Activated CD8-positive, alpha-beta memory T cell treated with anti-CD3 and anti-CD28 coated beads, Interleukin-2, amount 10 ng/mL, durations not matched to agents 7 days and 5 days (primary cell): ENCODE measurements around the gene PABPC3. TPM values are rescaled to one million over a fixed set of nuclear protein-coding genes. Genes with fewer than 3 reads are reported as not detected.

Experiments
- ATAC-seq: fragments of 150-1000 bp; cut with Tn5 transposase; one replicate; pipeline ENCODE4 v1.10.0; 2021; ENCODE audit warnings: moderate library complexity
- CTCF ChIA-PET: fragments of 350-600 bp; sonication (Branson Sonifier 250); formaldehyde crosslinking; loops from one replicate; lab custom pipeline; 2021; ENCODE audit warnings: antibody characterized with exemption; lab: Charles Lee
- DNase-seq: peaks from one replicate; pipeline ENCODE4 v3.0.0-alpha.2; 2020
- H3K27ac Mint-ChIP-seq: one replicate; pipeline ENCODE4 v1.8.0; 2021; ENCODE audit warnings: mild to moderate bottlenecking, mixed read lengths
- H3K27me3 Mint-ChIP-seq: one replicate; pipeline ENCODE4 v1.8.0; 2021; ENCODE audit warnings: mixed read lengths
- H3K36me3 Mint-ChIP-seq: one replicate; pipeline ENCODE4 v1.8.0; 2021; ENCODE audit warnings: mild to moderate bottlenecking, mixed read lengths
- H3K4me1 Mint-ChIP-seq: one replicate; pipeline ENCODE4 v1.8.0; 2021; ENCODE audit warnings: mixed read lengths
- H3K4me3 Mint-ChIP-seq: one replicate; pipeline ENCODE4 v1.8.0; 2021; ENCODE audit warnings: mild to moderate bottlenecking, moderate library complexity, mixed read lengths
- H3K9me3 Mint-ChIP-seq: one replicate; pipeline ENCODE4 v1.8.0; 2022; ENCODE audit warnings: low read depth, mixed read lengths
- total RNA-seq, 2 experiments: library from RNA; stranded (reverse); gene quantifications; one replicate each; pipeline ENCODE4 v1.2.3, GENCODE V29; 2021

PABPC3 gene
- total RNA-seq, 2 experiments from 2014 or later: 0.20 to 0.52 TPM

DNA sequence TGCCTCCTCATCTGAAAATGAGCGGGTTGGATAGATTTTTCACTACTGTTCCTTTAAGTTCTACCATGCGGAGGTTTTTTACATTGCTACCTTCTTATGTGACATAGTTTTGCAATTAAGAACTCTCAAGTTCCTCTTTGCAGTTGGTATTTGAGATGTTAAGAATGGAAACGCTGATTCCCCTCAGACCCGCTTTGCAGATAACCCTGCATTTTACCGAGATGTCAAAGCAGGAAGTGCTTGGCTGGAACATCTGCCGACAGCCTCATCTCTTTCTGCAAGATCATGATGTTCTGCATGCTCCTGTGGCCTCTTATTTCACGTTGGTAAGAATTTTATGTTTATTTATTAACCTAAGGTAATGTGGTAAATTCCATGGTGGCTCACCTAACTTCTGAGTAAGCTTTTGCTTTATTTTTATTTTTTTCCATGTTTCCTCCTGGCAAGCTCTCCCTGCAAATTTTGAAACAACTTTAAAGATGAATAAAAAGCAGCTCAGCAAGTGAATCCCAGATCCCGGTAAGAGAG, 22.5 kb downstream of the PABPC3 start:
- DNase-seq (no peak), ATAC-seq (no peak)
- Mint-ChIP-seq H3K27me3 (peaks cover 44% of the 10 kb centered on the region), H3K36me3 (no peaks in the 10 kb centered on the region), H3K4me1 (peaks cover 3% of the 10 kb centered on the region), H3K27ac (no peak overlapping the region), H3K9me3 (no peaks in the 10 kb centered on the region), H3K4me3 (no peak overlapping the region)
- CTCF ChIA-PET: no interaction called here

GRCh38 chr13:25130944-25131343, 35.0 kb downstream of the PABPC3 start:
- ATAC-seq: no peak
- Mint-ChIP-seq H3K4me1 (no peaks in the 10 kb centered on the region), H3K36me3 (no peaks in the 10 kb centered on the region), H3K9me3 (no peaks in the 10 kb centered on the region), H3K27ac (no peak overlapping the region), H3K27me3 (peaks cover 23% of the 10 kb centered on the region), H3K4me3 (no peak overlapping the region)
- CTCF ChIA-PET: interaction anchor here (0.6 kb wide), 1 partner anchor 16 kb away, joined by 3 read pairs; no protein-coding TSS in a partner anchor
- no peak for DNase-seq

DNA sequence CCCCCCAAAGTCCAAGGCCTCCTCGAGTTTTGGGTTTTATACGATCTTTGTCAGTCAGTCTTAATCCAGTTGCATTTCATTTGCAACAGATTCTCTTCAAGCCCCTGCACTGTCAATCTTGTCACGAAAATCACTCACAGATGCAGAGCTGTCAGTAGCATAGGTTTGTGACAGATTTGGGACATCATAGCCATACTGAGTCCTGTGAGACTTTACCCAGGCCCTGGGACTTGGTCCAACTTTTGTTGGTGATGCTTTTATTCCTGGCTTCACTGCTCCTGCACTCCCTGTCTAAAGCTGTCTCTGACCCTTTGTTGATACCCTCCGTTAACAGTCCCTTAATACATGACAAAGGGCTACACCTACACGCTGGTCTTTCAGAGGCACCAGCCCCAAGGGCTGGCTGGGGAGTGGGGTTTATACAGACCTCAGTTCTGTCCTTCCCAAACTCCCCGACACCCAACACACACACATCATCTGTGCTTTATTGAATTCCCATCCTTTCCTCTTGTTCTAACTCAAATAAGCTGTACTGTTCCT, 36.0 kb downstream of the PABPC3 start:
- H3K9me3 Mint-ChIP-seq: no peaks in the 10 kb centered on the region

GRCh38 chr13:25132751-25133390, 36.9 kb downstream of the PABPC3 start:
- Mint-ChIP-seq H3K9me3 (no peaks in the 10 kb centered on the region), H3K4me3 (no peak overlapping the region), H3K36me3 (no peaks in the 10 kb centered on the region), H3K4me1 (no peaks in the 10 kb centered on the region), H3K27ac (no peak overlapping the region), H3K27me3 (peaks cover 34% of the 10 kb centered on the region)
- CTCF ChIA-PET: interaction anchor here (1.4 kb wide), 1 partner anchor 20 kb away, joined by 4 read pairs; no protein-coding TSS in a partner anchor
- DNase-seq (no peak), ATAC-seq (no peak)

More for the DNA sequence above, 36.0 kb downstream of the PABPC3 start:
- no peak overlapping the region for H3K4me3 Mint-ChIP-seq
- CTCF ChIA-PET: interaction anchor here (1.4 kb wide), 1 partner anchor 19 kb away, joined by 4 read pairs; no protein-coding TSS in a partner anchor
- no peak for ATAC-seq
- H3K27ac Mint-ChIP-seq: no peak overlapping the region
- DNase-seq: no peak
- H3K27me3 Mint-ChIP-seq: peaks cover 28% of the 10 kb centered on the region
- H3K36me3 Mint-ChIP-seq: no peaks in the 10 kb centered on the region
- H3K4me1 Mint-ChIP-seq: no peaks in the 10 kb centered on the region

DNA sequence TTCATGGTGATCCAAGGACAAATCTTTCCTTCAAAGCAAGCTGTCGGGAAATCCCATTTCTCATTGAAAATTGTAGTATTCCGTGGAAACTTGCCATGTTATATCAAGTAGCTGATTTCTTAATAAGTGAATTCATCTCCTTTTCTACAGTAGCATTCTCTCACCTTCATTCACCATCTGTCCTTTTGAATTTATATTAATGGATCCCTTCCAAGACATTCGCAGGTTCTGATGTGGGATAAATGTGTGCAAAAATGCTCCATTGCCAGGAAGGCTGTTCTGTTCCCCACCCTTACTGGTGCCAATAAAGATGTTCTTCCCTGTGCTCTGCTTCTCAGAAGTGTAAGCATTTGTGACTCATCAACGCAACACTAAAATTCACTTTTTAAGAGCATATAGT, 40.0 kb downstream of the PABPC3 start:
- no peak for ATAC-seq
- peaks cover 37% of the 10 kb centered on the region for H3K27me3 Mint-ChIP-seq
- no peak overlapping the region for H3K4me3 Mint-ChIP-seq
- DNase-seq: no peak
- no peaks in the 10 kb centered on the region for H3K4me1 Mint-ChIP-seq
- no peak overlapping the region for H3K27ac Mint-ChIP-seq
- H3K36me3 Mint-ChIP-seq: no peaks in the 10 kb centered on the region
- CTCF ChIA-PET: no interaction called here
- no peaks in the 10 kb centered on the region for H3K9me3 Mint-ChIP-seq

DNA sequence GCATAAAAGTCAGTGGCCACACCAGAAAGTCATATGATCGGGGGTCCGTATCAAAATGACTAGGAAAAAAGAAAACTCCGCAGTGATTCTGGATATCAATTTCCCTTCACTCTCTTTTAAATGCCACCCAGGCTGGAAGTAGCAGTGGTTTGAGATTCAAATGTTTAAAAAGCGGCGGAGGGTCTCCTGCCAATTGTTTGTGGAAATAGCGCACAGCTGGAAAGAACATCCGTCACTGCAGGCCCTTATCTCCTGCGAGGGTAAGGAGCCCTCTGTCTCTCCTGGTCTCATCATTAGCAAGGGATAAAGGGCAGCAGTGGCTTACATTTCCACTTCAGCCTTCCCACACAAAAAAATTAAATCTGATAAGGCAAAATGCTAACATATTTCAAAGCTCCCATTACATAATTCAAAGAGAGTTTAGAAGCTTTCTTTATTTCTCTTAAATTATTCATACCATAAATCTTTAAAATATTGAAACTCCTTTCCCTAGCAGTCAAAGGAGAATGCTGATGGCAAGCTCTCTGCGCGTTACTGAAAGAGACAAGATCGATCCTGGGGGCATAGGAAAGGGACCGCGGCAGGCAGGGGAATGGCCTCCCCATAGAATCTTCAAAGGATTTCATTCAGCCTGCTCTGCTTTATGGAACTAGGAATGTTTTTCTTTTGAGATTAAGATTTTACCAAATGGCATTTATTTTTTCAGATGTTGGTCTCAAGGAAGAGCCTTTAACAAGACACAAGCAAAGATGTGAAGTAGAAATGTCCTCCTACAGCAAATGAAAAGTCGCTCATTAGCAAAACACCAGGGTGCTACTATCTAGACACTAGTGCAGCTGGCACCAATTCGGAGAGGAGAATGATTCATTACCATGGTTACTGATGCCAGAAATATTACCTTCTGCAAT, 41.2 kb downstream of the PABPC3 start:
- no peak for DNase-seq
- H3K27ac Mint-ChIP-seq: no peak overlapping the region
- H3K27me3 Mint-ChIP-seq: peaks cover 38% of the 10 kb centered on the region
- H3K4me3 Mint-ChIP-seq: no peak overlapping the region
- H3K4me1 Mint-ChIP-seq: no peaks in the 10 kb centered on the region
- no peak for ATAC-seq
- no peaks in the 10 kb centered on the region for H3K36me3 Mint-ChIP-seq
- CTCF ChIA-PET: interaction anchor here (0.6 kb wide), 1 partner anchor 287 kb away, joined by 3 read pairs; no protein-coding TSS in a partner anchor
- H3K9me3 Mint-ChIP-seq: no peaks in the 10 kb centered on the region

DNA sequence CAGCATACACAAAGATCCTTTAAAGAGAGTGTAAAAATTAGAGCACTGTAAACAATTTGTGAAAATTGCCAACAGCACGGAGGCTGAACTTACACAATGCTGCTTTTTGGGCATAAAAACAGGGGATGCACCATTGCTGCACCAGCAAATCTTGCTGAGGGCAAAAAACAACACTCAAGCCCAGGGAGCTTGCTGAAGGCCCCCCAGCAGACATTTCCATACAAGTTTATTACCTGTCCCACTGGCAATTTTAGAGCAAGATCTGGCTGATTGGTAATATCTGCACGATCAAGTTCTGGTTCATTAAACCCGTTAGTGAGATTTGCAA, 41.8 kb downstream of the PABPC3 start:
- Mint-ChIP-seq H3K4me3 (no peak overlapping the region), H3K9me3 (no peaks in the 10 kb centered on the region), H3K27me3 (peaks cover 36% of the 10 kb centered on the region), H3K36me3 (no peaks in the 10 kb centered on the region), H3K27ac (no peak overlapping the region), H3K4me1 (no peaks in the 10 kb centered on the region)
- ATAC-seq (no peak), DNase-seq (no peak)
- CTCF ChIA-PET: no interaction called here

GRCh38 chr13:25141042-25141441, 45.1 kb downstream of the PABPC3 start:
- no peak for ATAC-seq
- CTCF ChIA-PET: no interaction called here
- H3K36me3 Mint-ChIP-seq: no peaks in the 10 kb centered on the region
- peaks cover 26% of the 10 kb centered on the region for H3K27me3 Mint-ChIP-seq
- H3K27ac Mint-ChIP-seq: no peak overlapping the region
- H3K4me3 Mint-ChIP-seq: no peak overlapping the region
- H3K4me1 Mint-ChIP-seq: no peaks in the 10 kb centered on the region
- DNase-seq: no peak
- no peaks in the 10 kb centered on the region for H3K9me3 Mint-ChIP-seq

DNA sequence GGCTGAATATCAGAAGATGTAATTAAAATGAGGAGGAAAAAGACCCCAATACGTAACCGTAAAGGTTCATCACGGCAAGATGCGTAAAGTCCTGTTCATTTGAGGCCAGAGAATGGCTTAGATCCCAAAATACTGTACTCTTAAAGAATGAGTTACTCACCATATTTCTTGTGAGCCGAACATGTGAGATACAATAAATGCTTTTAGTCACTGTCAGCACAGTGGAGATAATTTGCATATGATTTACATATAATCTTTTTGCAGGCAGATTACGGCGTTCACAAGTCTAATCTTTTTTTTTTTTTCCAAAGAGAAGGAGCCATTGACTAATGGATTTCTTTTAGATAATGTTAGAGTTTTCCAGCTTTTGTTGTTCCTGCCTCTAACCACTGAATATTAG, 47.8 kb downstream of the PABPC3 start:
- Mint-ChIP-seq H3K27me3 (peaks cover 10% of the 10 kb centered on the region), H3K27ac (no peak overlapping the region), H3K4me3 (no peak overlapping the region), H3K4me1 (no peaks in the 10 kb centered on the region), H3K9me3 (no peaks in the 10 kb centered on the region), H3K36me3 (no peaks in the 10 kb centered on the region)
- no peak for DNase-seq
- CTCF ChIA-PET: no interaction called here
- no peak for ATAC-seq

- CTCF ChIA-PET: no interaction called here
- no peaks in the 10 kb centered on the region for H3K9me3 Mint-ChIP-seq
- no peak overlapping the region for H3K4me3 Mint-ChIP-seq
- H3K4me1 Mint-ChIP-seq: no peaks in the 10 kb centered on the region
- ATAC-seq: no peak
- no peaks in the 10 kb centered on the region for H3K36me3 Mint-ChIP-seq
- no peak for DNase-seq
- H3K27ac Mint-ChIP-seq: no peak overlapping the region
- H3K27me3 Mint-ChIP-seq: peaks cover 30% of the 10 kb centered on the region
These were observed 51.9 kb downstream of the PABPC3 start for GRCh38 chr13:25147638-25148401.

GRCh38 chr13:25148402-25148771, 52.5 kb downstream of the PABPC3 start:
- CTCF ChIA-PET: no interaction called here
- no peak overlapping the region for H3K27ac Mint-ChIP-seq
- no peak for ATAC-seq
- no peaks in the 10 kb centered on the region for H3K36me3 Mint-ChIP-seq
- H3K9me3 Mint-ChIP-seq: no peaks in the 10 kb centered on the region
- H3K4me3 Mint-ChIP-seq: no peak overlapping the region
- peaks cover 34% of the 10 kb centered on the region for H3K27me3 Mint-ChIP-seq
- no peak for DNase-seq
- H3K4me1 Mint-ChIP-seq: no peaks in the 10 kb centered on the region
